Glutamatergic neuron (in vitro differentiated cells): ENCODE results near the gene KLHDC4. TPM values are rescaled to one million over a fixed set of nuclear protein-coding genes. Genes with fewer than 3 reads are reported as not detected.

Experiments used
- DNase-seq: peaks from one replicate; pipeline ENCODE4 v3.0.0; 2022
- H3K27ac Mint-ChIP-seq: one replicate; pipeline ENCODE4 v1.8.0; 2020; ENCODE audit warnings: mild to moderate bottlenecking, mixed read lengths, inconsistent platforms; ENCODE audit not compliant: unreplicated experiment
- H3K27me3 Mint-ChIP-seq: one replicate; pipeline ENCODE4 v1.8.0; 2020; ENCODE audit warnings: mild to moderate bottlenecking, moderate library complexity, mixed read lengths, inconsistent platforms; ENCODE audit not compliant: unreplicated experiment
- H3K36me3 Mint-ChIP-seq: one replicate; pipeline ENCODE4 v1.8.0; 2020; ENCODE audit warnings: mild to moderate bottlenecking, mixed read lengths, inconsistent platforms; ENCODE audit not compliant: unreplicated experiment
- H3K4me1 Mint-ChIP-seq: one replicate; pipeline ENCODE4 v1.8.0; 2020; ENCODE audit warnings: mild to moderate bottlenecking, low read depth, mixed read lengths, inconsistent platforms; ENCODE audit not compliant: unreplicated experiment
- H3K4me3 Mint-ChIP-seq: one replicate; pipeline ENCODE4 v1.8.0; 2020; ENCODE audit warnings: mild to moderate bottlenecking, mixed read lengths, inconsistent platforms; ENCODE audit not compliant: unreplicated experiment
- H3K9me3 Mint-ChIP-seq: one replicate; pipeline ENCODE4 v1.8.0; 2020; ENCODE audit warnings: mild to moderate bottlenecking, moderate library complexity, mixed read lengths, inconsistent platforms; ENCODE audit not compliant: unreplicated experiment
- CTCF ChIP-seq: fragments of 200-600 bp; sonication (generic); IDR thresholded peaks from one replicate; pipeline ENCODE4 v1.5.0; 2021; ENCODE audit not compliant: partially characterized antibody, unreplicated experiment
- total RNA-seq: library from RNA; stranded (reverse); fragmentation: NEBNext Ultra II Directional; extraction: Animal tissue kit (Norgen Biotek cat#: 25700); gene quantifications from one replicate; pipeline ENCODE4 v1.2.1, GENCODE V29; 2021; ENCODE audit not compliant: unreplicated experiment

Gene KLHDC4
- total RNA-seq, 1 donor from 2014 or later, result 65.4 TPM

GRCh38 chr16:87658564-87659225, 107.1 kb downstream of the KLHDC4 start:
- H3K36me3 Mint-ChIP-seq, result no peaks in the 10 kb centered on the region
- H3K4me3 Mint-ChIP-seq, result no peak overlapping the region
- H3K27ac Mint-ChIP-seq, result peak overlapping the region; percentile 70
- DNase-seq, result peak; percentile 85
- TF ChIP-seq CTCF, result no peak
- H3K9me3 Mint-ChIP-seq, result peaks cover 5% of the 10 kb centered on the region
- peaks cover 8% of the 10 kb centered on the region for H3K27me3 Mint-ChIP-seq
- H3K4me1 Mint-ChIP-seq, result peaks cover 8% of the 10 kb centered on the region

Other genes starting within 250 kb of the KLHDC4 start
- 10.5 TPM for gene JPH3, start 163.5 kb downstream of the KLHDC4 start, total RNA-seq
- gene SLC7A5, start 103.5 kb upstream of the KLHDC4 start, total RNA-seq, result 205 TPM
- gene CA5A, start 170.5 kb upstream of the KLHDC4 start, total RNA-seq, result not detected
- 25.5 TPM for gene BANP, start 185.4 kb upstream of the KLHDC4 start, total RNA-seq